ENCODE measurements around the gene GATD1. TPM values are rescaled to one million over a fixed set of nuclear protein-coding genes. Genes with fewer than 3 reads are reported as not detected.

GATD1 gene
- total and polyA plus RNA-seq, 9 of the 15 experiments (the other 6 are each of a cell fraction or from before 2014, with no cell fraction given): 2.8 to 144 (median 36.9) TPM

GRCh38 chr11:809287-810039 is 32.2 kb upstream of the GATD1 start, which contains the start of gene RPLP2 (continued):
- TF ChIP-seq SMARCB1 (IDR thresholded peaks at IDR 0.05; ENCODE audit: insufficient read length, low read depth): no peak
- peak; percentile 51 to 70; a peak in 2 of 4 replicates for TF ChIP-seq FOXK2 (conservative IDR thresholded peaks at IDR 0.05 in 1 of 2, IDR thresholded peaks at IDR 0.05 in 1 of 2; ENCODE audit: low read depth in 2 of 2)
- TF ChIP-seq KDM2B (CRISPR knock-in tag; IDR thresholded peaks at IDR 0.05): no peak
- TF ChIP-seq ZNF224 (CRISPR knock-in tag; IDR thresholded peaks at IDR 0.05): 0 out of 2 replicates have a peak, but pooled peaks have one; percentile 4
- TF ChIP-seq GTF2A2 (tag; IDR thresholded peaks at IDR 0.05): no peak
- no peak for TF ChIP-seq ZNF239 (CRISPR knock-in tag; IDR thresholded peaks at IDR 0.05)
- no peak for TF ChIP-seq ZNF436 (CRISPR knock-in tag; IDR thresholded peaks at IDR 0.05)
- TF ChIP-seq RFX5 (IDR thresholded peaks at IDR 0.05; ENCODE audit: low read depth, low read length): peak; percentile 72; the same call in 1 of the 2 replicates
- peak; percentile 95 for TF ChIP-seq C11orf30 (IDR thresholded peaks at IDR 0.05; ENCODE audit: low read depth)
- peak; percentile 87 for TF ChIP-seq HCFC1 (IDR thresholded peaks at IDR 0.05; ENCODE audit: low read depth, low read length)
- TF ChIP-seq POLR2G (IDR thresholded peaks at IDR 0.05; ENCODE audit: low read depth, low read length): peak; percentile 94
- TF ChIP-seq HDAC8 (tag; IDR thresholded peaks at IDR 0.05): no peak; the same call in 1 of the 2 replicates
- TF ChIP-seq ELF1 (tag; IDR thresholded peaks at IDR 0.05): peak; percentile 97
- TF ChIP-seq DIDO1 (tag; IDR thresholded peaks at IDR 0.05; ENCODE audit: low read depth): 0 out of 2 replicates have a peak, but pooled peaks have one; percentile 48
- TF ChIP-seq FOXM1 (IDR thresholded peaks at IDR 0.05; ENCODE audit: low read depth): no peak
- TF ChIP-seq FOXM1 (CRISPR knock-in tag; IDR thresholded peaks at IDR 0.05; ENCODE audit: low read depth): peak; percentile 89
- TF ChIP-seq U2AF2 (optimal IDR thresholded peaks at IDR 0.05; ENCODE audit: low read depth, low read length): no peak
- TF ChIP-seq SP1 (CRISPR knock-in tag; IDR thresholded peaks at IDR 0.05): peak; percentile 94
- TF ChIP-seq E2F4 (CRISPR knock-in tag; IDR thresholded peaks at IDR 0.05; ENCODE audit: low read depth): peak; percentile 79
- TF ChIP-seq ELF2 (CRISPR knock-in tag; IDR thresholded peaks at IDR 0.05): peak; percentile 91
- TF ChIP-seq MTA1 (IDR thresholded peaks at IDR 0.05; ENCODE audit: borderline replicate concordance): peak; percentile 99
- TF ChIP-seq ZNF174 (CRISPR knock-in tag; IDR thresholded peaks at IDR 0.05): no peak
- no peak for TF ChIP-seq ZEB2 (IDR thresholded peaks at IDR 0.05)
- TF ChIP-seq, protein P1, sequence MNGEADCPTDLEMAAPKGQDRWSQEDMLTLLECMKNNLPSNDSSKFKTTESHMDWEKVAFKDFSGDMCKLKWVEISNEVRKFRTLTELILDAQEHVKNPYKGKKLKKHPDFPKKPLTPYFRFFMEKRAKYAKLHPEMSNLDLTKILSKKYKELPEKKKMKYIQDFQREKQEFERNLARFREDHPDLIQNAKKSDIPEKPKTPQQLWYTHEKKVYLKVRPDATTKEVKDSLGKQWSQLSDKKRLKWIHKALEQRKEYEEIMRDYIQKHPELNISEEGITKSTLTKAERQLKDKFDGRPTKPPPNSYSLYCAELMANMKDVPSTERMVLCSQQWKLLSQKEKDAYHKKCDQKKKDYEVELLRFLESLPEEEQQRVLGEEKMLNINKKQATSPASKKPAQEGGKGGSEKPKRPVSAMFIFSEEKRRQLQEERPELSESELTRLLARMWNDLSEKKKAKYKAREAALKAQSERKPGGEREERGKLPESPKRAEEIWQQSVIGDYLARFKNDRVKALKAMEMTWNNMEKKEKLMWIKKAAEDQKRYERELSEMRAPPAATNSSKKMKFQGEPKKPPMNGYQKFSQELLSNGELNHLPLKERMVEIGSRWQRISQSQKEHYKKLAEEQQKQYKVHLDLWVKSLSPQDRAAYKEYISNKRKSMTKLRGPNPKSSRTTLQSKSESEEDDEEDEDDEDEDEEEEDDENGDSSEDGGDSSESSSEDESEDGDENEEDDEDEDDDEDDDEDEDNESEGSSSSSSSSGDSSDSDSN (IDR thresholded peaks at IDR 0.05; ENCODE audit: borderline replicate concordance in 1 of 2, low read depth in 2 of 2, low read length in 2 of 2): no peak
- peak; percentile 96 for TF ChIP-seq PRPF4 (IDR thresholded peaks at IDR 0.05; ENCODE audit: insufficient read depth, low read depth, low read length, poor library complexity, severe bottlenecking)
- TF ChIP-seq NR2F6 (CRISPR knock-in tag; IDR thresholded peaks at IDR 0.05): no peak

All from K562 (cell line).